GM19193 (cell line): ENCODE measurements around the gene RPS2.

Source experiments
- POLR2A ChIP-seq: IDR thresholded peaks from 4 replicates; pipeline ENCODE4 v1.6.1; 2011; ENCODE audit not compliant: insufficient read depth, insufficient read length; ENCODE audit errors: extremely low read depth

The RPS2 gene

DNA sequence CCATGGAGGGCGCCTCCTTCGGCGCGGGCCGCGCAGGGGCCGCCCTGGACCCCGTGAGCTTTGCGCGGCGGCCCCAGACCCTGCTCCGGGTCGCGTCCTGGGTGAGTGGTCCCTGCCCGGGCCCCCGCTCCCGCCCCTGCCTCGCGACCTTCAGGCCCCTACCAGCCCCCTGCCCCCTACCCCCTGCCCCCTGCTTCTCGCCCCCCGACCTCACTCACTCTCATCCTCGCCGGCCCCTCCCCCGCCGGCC is 25.4 kb upstream of the RPS2 start:
- TF ChIP-seq POLR2A = no peak

DNA sequence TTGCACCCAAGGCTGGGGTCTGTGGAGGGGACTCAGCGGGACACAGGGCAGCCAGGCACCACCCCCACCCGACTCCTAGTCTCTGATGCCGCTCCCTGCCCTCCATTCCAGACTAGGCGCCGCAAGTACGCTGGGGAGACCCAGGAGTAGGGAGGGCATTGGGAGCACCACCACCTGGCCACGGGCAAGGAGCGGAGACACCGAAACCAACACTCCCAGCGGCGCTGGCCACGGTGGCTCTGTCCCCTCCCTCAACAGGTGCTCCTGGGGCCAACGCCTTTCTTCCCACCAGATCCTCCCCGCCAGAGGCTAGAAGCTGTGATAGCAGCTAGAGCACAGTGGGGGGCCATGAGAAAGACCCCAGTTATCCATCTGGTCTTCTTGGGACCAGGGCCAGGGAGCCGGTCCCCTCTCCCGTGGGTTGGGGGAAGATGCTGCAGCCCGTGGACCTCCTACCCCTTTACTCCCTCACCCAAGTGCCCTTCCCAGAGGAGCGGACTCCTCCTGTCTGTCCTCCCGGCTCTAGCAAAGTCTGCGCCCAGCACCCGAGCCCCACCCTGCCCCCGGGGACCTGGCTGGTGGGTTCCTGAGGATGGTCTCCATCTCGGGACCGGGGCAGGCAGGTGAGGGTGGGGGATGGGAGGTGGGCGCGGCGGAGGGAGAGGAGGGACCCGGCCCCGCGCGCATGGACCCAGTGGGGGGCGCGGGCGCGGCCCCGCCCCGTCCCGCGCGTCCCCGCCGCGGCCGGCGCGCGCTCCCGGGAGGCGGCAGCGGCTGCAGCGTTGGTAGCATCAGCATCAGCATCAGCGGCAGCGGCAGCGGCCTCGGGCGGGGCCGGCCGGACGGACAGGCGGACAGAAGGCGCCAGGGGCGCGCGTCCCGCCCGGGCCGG is 24.8 kb upstream of the RPS2 start, which contains the start of gene SYNGR3:
SYNGR3 (plus strand) TSS at position 762 of the 892 bp plus-strand sequence. CDS start 133 bp downstream, outside the sequence.
- TF ChIP-seq POLR2A = no peak

DNA sequence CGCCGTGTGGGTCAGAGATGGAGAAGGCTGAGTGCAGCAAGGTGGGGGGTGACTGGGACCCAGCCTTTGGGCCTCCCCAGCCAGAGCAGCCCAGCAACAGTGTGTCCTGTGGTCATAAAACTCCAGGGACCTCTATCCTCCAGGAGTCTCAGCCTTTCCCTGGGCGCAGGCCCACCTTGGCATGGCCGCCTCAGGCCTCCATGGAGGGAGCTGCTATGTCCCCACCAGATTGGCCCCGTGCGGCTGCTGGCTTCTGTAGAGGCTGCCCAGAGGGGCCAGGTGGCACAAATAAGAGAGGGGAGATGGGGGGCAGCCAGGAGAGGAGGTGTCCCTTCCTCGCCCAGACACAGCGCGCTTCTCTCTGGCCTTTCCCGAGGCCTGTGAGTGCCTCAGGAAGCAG is 22.6 kb upstream of the RPS2 start:
- no peak for TF ChIP-seq POLR2A

DNA sequence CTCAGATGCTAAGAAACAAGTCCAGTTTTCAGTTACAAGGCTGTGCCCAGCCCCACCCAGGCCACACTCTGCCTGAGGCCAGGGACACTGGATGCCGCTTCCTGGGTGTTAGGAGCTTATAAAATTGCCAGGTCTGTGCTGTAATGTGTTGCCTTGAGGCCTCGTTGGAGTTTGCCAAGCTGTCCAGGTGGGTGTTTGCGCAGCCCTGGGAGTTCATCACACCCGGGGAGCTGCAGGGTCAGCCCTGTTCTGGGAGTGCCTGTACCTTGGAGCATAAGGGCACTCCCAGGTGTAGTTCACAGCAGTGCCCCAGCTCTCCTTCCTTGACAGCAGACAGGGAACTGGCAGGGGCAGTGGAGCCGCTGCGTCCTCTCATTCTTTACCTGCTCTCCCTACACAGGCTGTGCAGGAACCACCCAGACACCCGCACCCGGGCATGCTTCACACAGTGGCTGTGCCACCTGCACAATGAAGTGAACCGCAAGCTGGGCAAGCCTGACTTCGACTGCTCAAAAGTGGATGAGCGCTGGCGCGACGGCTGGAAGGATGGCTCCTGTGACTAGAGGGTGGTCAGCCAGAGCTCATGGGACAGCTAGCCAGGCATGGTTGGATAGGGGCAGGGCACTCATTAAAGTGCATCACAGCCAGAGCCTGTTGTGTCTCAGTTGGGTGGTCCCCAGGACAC is 21.0 kb upstream of the RPS2 start:
- TF ChIP-seq POLR2A = no peak

- no peak for TF ChIP-seq POLR2A
Measured at GRCh38 chr16:1984347-1985225, 20.0 kb upstream of the RPS2 start.

GRCh38 chr16:1983544-1984346 is 19.1 kb upstream of the RPS2 start, which contains the start of gene GFER:
Gene GFER, plus strand, starts transcription at chr16:1984193. Its CDS starts 26 bp downstream, at chr16:1984219.
- peak; percentile 93 for TF ChIP-seq POLR2A

DNA sequence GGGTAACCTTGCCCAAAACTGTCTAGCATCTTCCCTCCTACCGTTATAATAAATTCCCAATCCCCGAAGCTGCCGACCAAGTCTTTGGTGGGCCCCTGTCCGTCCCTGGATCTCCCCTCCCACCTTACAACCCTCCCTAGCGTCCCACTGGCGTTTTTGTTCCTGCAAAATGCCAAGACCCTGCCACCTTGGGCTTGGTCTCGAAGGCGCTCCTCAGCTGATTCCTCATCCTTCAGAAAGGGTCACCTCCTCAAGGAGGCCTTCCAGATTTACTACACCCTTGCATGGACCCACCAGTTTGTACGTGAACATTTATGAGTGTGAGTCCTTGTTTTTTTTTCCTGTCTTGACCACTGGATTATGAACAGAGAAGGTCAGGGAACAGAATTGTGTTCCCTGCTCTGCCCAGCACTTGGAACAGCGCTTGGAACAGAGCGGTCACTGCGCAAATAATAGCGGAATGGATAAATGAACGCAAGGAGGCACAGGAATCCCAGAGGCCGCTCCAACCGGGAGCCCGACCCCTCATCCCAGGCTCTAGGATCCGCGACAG is 18.4 kb upstream of the RPS2 start:
- TF ChIP-seq POLR2A = no peak

GRCh38 chr16:1982013-1982433 is 17.4 kb upstream of the RPS2 start:
- TF ChIP-seq POLR2A = no peak

DNA sequence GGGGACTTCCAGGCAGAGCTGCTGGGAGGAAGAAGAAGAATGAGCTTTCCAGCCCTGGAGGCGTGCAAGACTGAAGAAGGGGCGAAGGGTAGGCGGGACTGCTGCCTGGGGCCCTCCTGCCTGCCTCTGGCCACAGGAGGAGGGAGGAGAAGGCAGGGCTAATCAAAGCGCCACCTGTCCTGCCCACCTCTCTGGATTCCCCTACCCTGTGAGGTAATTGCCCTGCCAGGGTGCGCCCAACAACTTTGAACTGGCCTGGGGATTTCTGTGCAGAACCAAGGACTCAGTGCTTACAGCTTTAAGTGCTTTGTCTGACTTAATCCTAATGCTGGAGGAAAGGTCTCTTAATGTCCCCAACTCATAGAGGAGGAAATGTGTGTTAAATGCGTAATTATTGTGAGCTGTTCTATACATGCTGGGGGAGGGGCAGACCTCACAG is 16.8 kb upstream of the RPS2 start, which contains the start of gene NOXO1:
NOXO1 (minus strand) TSS at position 72 of the 439 bp plus-strand sequence. CDS start 290 bp downstream, outside the sequence.
- TF ChIP-seq POLR2A = no peak

DNA sequence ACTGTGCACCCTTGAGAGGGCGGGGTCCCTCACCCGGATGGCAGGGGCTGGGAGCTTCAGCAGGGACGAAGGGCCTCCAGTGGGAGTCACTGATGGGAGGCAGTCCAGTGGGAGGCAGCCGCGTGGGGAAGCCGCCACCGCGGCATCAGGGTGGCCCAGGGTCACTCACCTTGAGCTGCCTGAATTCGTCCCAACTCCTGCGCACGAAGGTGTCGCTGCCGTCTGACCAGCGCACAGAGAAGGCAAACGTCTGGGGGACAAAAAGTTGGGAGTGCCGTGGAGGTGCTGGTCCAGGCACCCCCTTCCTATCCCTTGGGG is 16.1 kb upstream of the RPS2 start:
- TF ChIP-seq POLR2A = no peak

GRCh38 chr16:1980030-1980769 is 15.6 kb upstream of the RPS2 start:
- TF ChIP-seq POLR2A = no peak

GRCh38 chr16:1979271-1980029 is 14.8 kb upstream of the RPS2 start:
- no peak for TF ChIP-seq POLR2A
